Globus pallidus (tissue), 1 donor: ENCODE measurements around the gene IBA57.

Experiments used
- DNase-seq: peaks from one replicate; pipeline ENCODE4 v3.0.0-alpha.2; 2015; ENCODE audit warnings: low spot score

The IBA57 gene

GRCh38 chr1:228190182-228190581, 24.6 kb downstream of the IBA57 start:
- no peak for DNase-seq

- DNase-seq = no peak
These were observed 25.2 kb downstream of the IBA57 start for GRCh38 chr1:228190778-228191177.

GRCh38 chr1:228194436-228194835, 28.8 kb downstream of the IBA57 start:
- no peak for DNase-seq

- no peak for DNase-seq
These were observed 29.6 kb downstream of the IBA57 start for GRCh38 chr1:228194921-228195812.

- no peak for DNase-seq
These were observed 32.0 kb downstream of the IBA57 start for GRCh38 chr1:228197555-228198147.

- DNase-seq = no peak
These were observed 33.5 kb downstream of the IBA57 start for GRCh38 chr1:228198977-228199590.

GRCh38 chr1:228204958-228205357, 39.4 kb downstream of the IBA57 start:
- no peak for DNase-seq

- DNase-seq = no peak
These were observed 40.2 kb downstream of the IBA57 start for GRCh38 chr1:228205526-228206436.

- DNase-seq = no peak
These were observed 41.2 kb downstream of the IBA57 start for GRCh38 chr1:228206582-228207351.

- DNase-seq = no peak
These were observed 41.8 kb downstream of the IBA57 start for GRCh38 chr1:228207381-228207810.

GRCh38 chr1:228207851-228208821, 42.5 kb downstream of the IBA57 start, which contains the start of gene OBSCN:
Gene OBSCN, plus strand, starts transcription at chr1:228208044. Its CDS starts 3,740 bp downstream, at chr1:228211784.
- DNase-seq = no peak

- no peak for DNase-seq
These were observed 43.4 kb downstream of the IBA57 start for GRCh38 chr1:228208831-228209551.

- no peak for DNase-seq
These were observed 44.1 kb downstream of the IBA57 start for GRCh38 chr1:228209657-228210056.

- no peak for DNase-seq
These were observed 44.6 kb downstream of the IBA57 start for GRCh38 chr1:228210076-228210651.

- DNase-seq = no peak
These were observed 45.3 kb downstream of the IBA57 start for GRCh38 chr1:228210712-228211530.

- DNase-seq = no peak
These were observed 46.2 kb downstream of the IBA57 start for GRCh38 chr1:228211531-228212414.
